D341Med (cell line): ENCODE data around the gene ZNF335.
"Not testable (repeated sequence)": the region's sequence is repeated elsewhere in the genome, so short reads cannot be mapped to it uniquely, and the experiment has no call there.

Experiments
- DNase-seq: peaks from one replicate; pipeline ENCODE4 v3.0.0; 2012; ENCODE audit warnings: low spot score

Gene ZNF335

GRCh38 chr20:45910670-45911485 is 61.1 kb downstream of the ZNF335 start:
- peak; percentile 92 for DNase-seq

- no peak for DNase-seq
These were observed 62.0 kb downstream of the ZNF335 start for GRCh38 chr20:45909817-45910669.

GRCh38 chr20:45909336-45909808 is 62.6 kb downstream of the ZNF335 start:
- DNase-seq, result no peak

DNA sequence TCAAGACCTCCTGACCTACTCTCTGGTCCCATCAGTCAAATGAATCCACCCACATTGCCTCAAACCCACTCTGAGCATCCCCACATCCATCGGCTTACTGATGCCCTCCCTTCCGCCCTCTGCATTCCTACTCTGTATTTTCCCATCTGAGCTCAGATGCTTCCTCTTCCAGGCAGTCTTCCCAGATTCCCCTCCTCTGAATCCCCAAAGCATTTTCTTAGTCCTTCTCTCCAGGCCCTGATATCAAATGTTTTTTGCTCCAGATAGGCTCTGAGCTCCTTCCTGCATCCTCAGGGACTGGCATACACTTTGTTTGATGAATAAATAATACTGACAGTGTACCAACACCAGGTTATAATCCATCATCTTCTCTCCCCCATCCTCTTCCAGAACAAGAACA is 63.9 kb downstream of the ZNF335 start:
- no peak for DNase-seq

DNA sequence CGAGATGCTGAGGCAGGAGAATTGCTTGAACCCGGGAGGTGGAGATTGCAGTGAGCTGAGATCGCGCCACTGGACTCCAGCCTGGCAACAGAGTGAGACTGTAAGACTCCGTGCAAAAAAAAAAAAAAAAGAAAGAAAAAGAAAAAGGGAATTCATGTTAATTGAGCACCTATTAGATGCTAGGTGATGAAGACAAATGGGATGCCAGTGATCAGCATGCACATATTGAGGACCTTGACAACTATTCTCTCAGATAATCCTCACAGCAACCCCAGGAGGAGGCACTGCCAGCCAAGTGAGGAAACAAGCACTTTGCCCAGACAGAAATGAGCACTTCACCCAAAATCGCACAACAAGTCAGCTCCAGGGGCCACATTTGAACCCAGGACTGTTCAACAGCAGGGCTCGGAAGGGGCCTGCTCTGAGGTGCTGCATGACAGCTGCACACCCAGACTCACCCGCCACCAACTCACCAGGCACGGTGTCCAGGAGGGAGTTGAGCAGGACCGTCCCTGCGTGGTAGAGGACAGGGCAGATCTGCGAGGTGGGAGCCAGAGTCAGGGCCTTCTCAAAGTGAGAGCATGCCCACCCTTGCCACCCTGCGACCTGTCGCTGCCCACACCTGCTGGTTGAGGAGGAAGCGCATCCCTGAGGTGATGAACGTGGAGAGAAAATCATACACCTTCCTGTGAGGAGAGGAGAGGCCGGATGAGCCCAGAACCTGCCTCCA is 64.6 kb downstream of the ZNF335 start:
- no peak for DNase-seq

DNA sequence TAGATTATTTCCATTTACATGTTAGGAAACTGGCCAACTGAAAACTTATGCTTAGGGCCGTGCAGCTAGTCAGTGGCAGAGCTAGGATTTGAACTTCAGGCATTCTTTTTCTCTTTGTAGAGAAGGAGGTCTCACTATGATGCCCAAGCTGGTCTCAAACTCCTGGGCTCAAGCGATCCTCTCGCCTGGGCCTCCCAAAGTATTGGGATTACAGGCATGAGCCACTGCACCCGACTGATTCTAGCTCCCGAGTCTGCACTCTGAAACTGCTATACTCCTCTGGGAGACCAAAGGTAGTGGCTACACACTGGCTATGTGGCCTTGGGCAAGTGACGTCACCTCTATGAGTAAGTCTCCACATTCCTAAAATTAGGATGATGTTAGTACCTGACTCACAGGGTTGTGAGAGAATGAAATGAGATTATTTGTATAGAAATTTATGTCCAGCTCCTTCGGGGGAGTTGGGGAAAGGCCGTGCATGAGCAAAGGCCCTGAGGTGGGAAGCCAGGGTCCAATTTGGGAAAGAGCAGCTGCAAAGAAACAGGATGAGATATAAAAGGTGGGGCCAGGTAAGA is 66.4 kb downstream of the ZNF335 start:
- no peak for DNase-seq

GRCh38 chr20:45904583-45905504 is 67.2 kb downstream of the ZNF335 start:
- no peak for DNase-seq

GRCh38 chr20:45902199-45902701 is 69.8 kb downstream of the ZNF335 start:
- DNase-seq, result no peak

- DNase-seq, result not testable (repeated sequence)
These were observed 70.7 kb downstream of the ZNF335 start for GRCh38 chr20:45901332-45901731.

DNA sequence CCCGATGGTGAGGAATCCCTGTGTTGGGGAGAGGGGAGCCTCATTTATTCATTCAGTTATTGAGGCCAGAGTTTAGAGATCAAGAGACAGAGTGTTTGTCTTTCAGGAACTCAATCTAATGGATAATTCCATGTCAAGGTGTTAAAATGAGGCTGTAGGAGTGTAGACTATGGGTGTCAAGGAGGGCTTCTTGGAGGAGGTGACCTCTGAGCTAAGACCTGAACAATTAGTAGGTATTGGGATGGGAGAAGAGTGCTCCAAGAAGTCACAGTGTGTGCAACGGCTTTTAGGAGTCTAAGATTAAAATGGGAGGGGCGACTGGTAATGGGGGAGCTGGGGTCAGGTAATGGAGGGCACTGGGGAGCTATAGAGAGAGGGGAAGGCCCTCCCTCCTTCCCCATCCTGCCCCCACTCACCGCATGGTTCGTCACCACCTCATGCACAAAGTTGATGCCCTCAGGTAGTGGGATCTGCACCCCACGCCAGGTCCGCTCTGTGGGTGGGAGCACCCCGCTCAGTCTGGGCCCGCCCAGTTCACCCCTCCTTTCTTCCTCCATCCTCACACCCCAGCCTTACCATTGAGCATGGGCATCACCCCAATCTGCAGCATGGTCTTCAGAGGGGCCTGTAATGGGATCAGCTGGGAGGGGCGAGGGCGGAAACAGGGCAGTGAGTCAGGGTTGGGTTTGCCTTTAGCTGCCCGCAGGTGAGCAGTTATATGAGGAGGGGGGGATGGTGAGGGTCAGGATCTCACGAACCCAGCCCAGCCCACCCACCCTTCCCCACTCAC is 72.8 kb downstream of the ZNF335 start:
- DNase-seq, result no peak
